Measurements from ENCODE around the gene PTPRM. TPM values are rescaled to one million over a fixed set of nuclear protein-coding genes. Genes with fewer than 3 reads are reported as not detected.

PTPRM gene
- total and polyA plus RNA-seq, 2 experiments from 2014 or later, result 30.9 to 62.8 TPM

GRCh38 chr18:8249811-8250210 lies 682.7 kb downstream of the PTPRM start:
- H3F3A ChIP-seq (ENCODE audit: insufficient read depth), result no peaks in the 10 kb centered on the region
- H3K36me3 ChIP-seq (ENCODE audit: low read depth), result 0 out of 2 replicates have a peak, but pooled peaks cover 3% of the 10 kb centered on the region
- H3K9me2 ChIP-seq (ENCODE audit: insufficient read depth), result no peaks in the 10 kb centered on the region
- 84 to 92% methylated on average over 2 of the region's 2 CpGs for WGBS, 2 experiments (ENCODE audit: low coverage in 1 of 2, low lambda C conversion rate in 2 of 2, missing lambda C conversion rate in 2 of 2)
- in situ Hi-C loops (cut with MboI), result no loop called here
- no peaks in the 10 kb centered on the region for H3K27me3 ChIP-seq (replicated peaks; ENCODE audit: insufficient read depth)
- H3K27ac ChIP-seq, result no peak overlapping the region
- no peak overlapping the region for H3K9ac ChIP-seq
- H3K79me2 ChIP-seq (ENCODE audit: insufficient read depth), result no peaks in the 10 kb centered on the region
- DNase-seq, result no peak
- H4K20me1 ChIP-seq (ENCODE audit: insufficient read depth), result no peaks in the 10 kb centered on the region
- no peak overlapping the region for H3K4me3 ChIP-seq
- no peak overlapping the region for H3K4me2 ChIP-seq (ENCODE audit: unreplicated experiment)
- no peak overlapping the region for H2AFZ ChIP-seq
- H3K9me3 ChIP-seq (ENCODE audit: low read depth), result no peaks in the 10 kb centered on the region
- no peak for TF ChIP-seq EZH2phosphoT487 (IDR thresholded peaks at IDR 0.05; ENCODE audit: insufficient read depth, low read depth)
- no peak for TF ChIP-seq EZH2 (IDR thresholded peaks at IDR 0.05; ENCODE audit: insufficient read depth, poor library complexity, severe bottlenecking)
- H3K4me1 ChIP-seq (ENCODE audit: insufficient read depth), result no peaks in the 10 kb centered on the region

- Histone ChIP-seq H3K9ac (no peak overlapping the region), H3K4me1 (ENCODE audit: insufficient read depth) (no peaks in the 10 kb centered on the region), H3K4me3 (no peak overlapping the region), H3K9me2 (ENCODE audit: insufficient read depth) (no peaks in the 10 kb centered on the region), H4K20me1 (ENCODE audit: insufficient read depth) (no peaks in the 10 kb centered on the region), H3K27me3 (replicated peaks; ENCODE audit: insufficient read depth) (no peaks in the 10 kb centered on the region), H3K9me3 (ENCODE audit: low read depth) (no peaks in the 10 kb centered on the region), H3K36me3 (ENCODE audit: low read depth) (0 out of 2 replicates have a peak, but pooled peaks cover 3% of the 10 kb centered on the region), H3K79me2 (ENCODE audit: insufficient read depth) (no peaks in the 10 kb centered on the region), H3K27ac (no peak overlapping the region), H2AFZ (no peak overlapping the region), H3F3A (ENCODE audit: insufficient read depth) (no peaks in the 10 kb centered on the region), H3K4me2 (ENCODE audit: unreplicated experiment) (no peak overlapping the region)
- 87 to 95% methylated on average over 3 of the region's 3 CpGs for WGBS, 2 experiments (ENCODE audit: low coverage in 1 of 2, low lambda C conversion rate in 2 of 2, missing lambda C conversion rate in 2 of 2)
- in situ Hi-C loops (cut with MboI), result no loop called here
- TF ChIP-seq EZH2phosphoT487 (IDR thresholded peaks at IDR 0.05; ENCODE audit: insufficient read depth, low read depth) (no peak), EZH2 (IDR thresholded peaks at IDR 0.05; ENCODE audit: insufficient read depth, poor library complexity, severe bottlenecking) (no peak)
- DNase-seq, result no peak
Measured at GRCh38 chr18:8252371-8252770, 685.3 kb downstream of the PTPRM start.

- in situ Hi-C loops (cut with MboI), result no loop called here
- no peak overlapping the region for H3K27ac ChIP-seq
Measured at GRCh38 chr18:8253944-8254343, 686.8 kb downstream of the PTPRM start.

GRCh38 chr18:8254654-8255053 lies 687.5 kb downstream of the PTPRM start:
- Histone ChIP-seq H3K4me3 (no peak overlapping the region), H3K79me2 (ENCODE audit: insufficient read depth) (no peaks in the 10 kb centered on the region), H3K9ac (no peak overlapping the region), H3F3A (ENCODE audit: insufficient read depth) (no peaks in the 10 kb centered on the region), H3K9me2 (ENCODE audit: insufficient read depth) (no peaks in the 10 kb centered on the region), H3K4me1 (ENCODE audit: insufficient read depth) (no peaks in the 10 kb centered on the region), H3K4me2 (ENCODE audit: unreplicated experiment) (no peak overlapping the region), H3K27me3 (replicated peaks; ENCODE audit: insufficient read depth) (no peaks in the 10 kb centered on the region), H3K9me3 (ENCODE audit: low read depth) (no peaks in the 10 kb centered on the region), H2AFZ (no peak overlapping the region), H4K20me1 (ENCODE audit: insufficient read depth) (no peaks in the 10 kb centered on the region), H3K36me3 (ENCODE audit: low read depth) (0 out of 2 replicates have a peak, but pooled peaks cover 3% of the 10 kb centered on the region), H3K27ac (no peak overlapping the region)
- 95 to 98% methylated on average over 2 of the region's 2 CpGs for WGBS, 2 experiments (ENCODE audit: low coverage in 1 of 2, low lambda C conversion rate in 2 of 2, missing lambda C conversion rate in 2 of 2)
- DNase-seq, result no peak
- TF ChIP-seq EZH2phosphoT487 (IDR thresholded peaks at IDR 0.05; ENCODE audit: insufficient read depth, low read depth), result no peak
- TF ChIP-seq EZH2 (IDR thresholded peaks at IDR 0.05; ENCODE audit: insufficient read depth, poor library complexity, severe bottlenecking), result no peak
- in situ Hi-C loops (cut with MboI), result no loop called here

More at GRCh38 chr18:8253944-8254343, 686.8 kb downstream of the PTPRM start:
- Histone ChIP-seq H4K20me1 (ENCODE audit: insufficient read depth) (no peaks in the 10 kb centered on the region), H3K36me3 (ENCODE audit: low read depth) (0 out of 2 replicates have a peak, but pooled peaks cover 3% of the 10 kb centered on the region), H3K9me2 (ENCODE audit: insufficient read depth) (no peaks in the 10 kb centered on the region), H2AFZ (no peak overlapping the region), H3K4me3 (no peak overlapping the region), H3K27me3 (replicated peaks; ENCODE audit: insufficient read depth) (no peaks in the 10 kb centered on the region), H3K4me1 (ENCODE audit: insufficient read depth) (no peaks in the 10 kb centered on the region), H3K9ac (no peak overlapping the region), H3K4me2 (ENCODE audit: unreplicated experiment) (no peak overlapping the region), H3F3A (ENCODE audit: insufficient read depth) (no peaks in the 10 kb centered on the region), H3K79me2 (ENCODE audit: insufficient read depth) (no peaks in the 10 kb centered on the region), H3K9me3 (ENCODE audit: low read depth) (no peaks in the 10 kb centered on the region)
- TF ChIP-seq EZH2 (IDR thresholded peaks at IDR 0.05; ENCODE audit: insufficient read depth, poor library complexity, severe bottlenecking), result no peak
- no peak for TF ChIP-seq EZH2phosphoT487 (IDR thresholded peaks at IDR 0.05; ENCODE audit: insufficient read depth, low read depth)
- DNase-seq, result no peak
- 92 to 100% methylated on average over 1 of the region's 1 CpG for WGBS, 2 experiments (ENCODE audit: low coverage in 1 of 2, low lambda C conversion rate in 2 of 2, missing lambda C conversion rate in 2 of 2)
